Activated T-helper 17 cell treated with anti-CD3 and anti-CD28 coated beads, Interleukin-2, amount 50 U/mL, for 72 hours (primary cell): ENCODE data around the gene SLK. TPM values are rescaled to one million over a fixed set of nuclear protein-coding genes. Genes with fewer than 3 reads are reported as not detected.

ENCODE experiments used
- ATAC-seq: fragments of 150-1000 bp; cut with Tn5 transposase; replicated peaks from 2 replicates; pipeline ENCODE4 v1.10.0; 2021; ENCODE audit warnings: mild to moderate bottlenecking, moderate library complexity
- H3K27ac Mint-ChIP-seq: one replicate; pipeline ENCODE4 v1.8.0; 2022; ENCODE audit warnings: mixed read lengths
- H3K27me3 Mint-ChIP-seq: one replicate; pipeline ENCODE4 v1.8.0; 2022; ENCODE audit warnings: mixed read lengths
- H3K36me3 Mint-ChIP-seq: one replicate; pipeline ENCODE4 v1.8.0; 2022; ENCODE audit warnings: low read depth, mild to moderate bottlenecking, mixed read lengths
- H3K4me1 Mint-ChIP-seq: one replicate; pipeline ENCODE4 v1.8.0; 2022; ENCODE audit warnings: mixed read lengths
- H3K4me3 Mint-ChIP-seq: one replicate; pipeline ENCODE4 v1.8.0; 2022; ENCODE audit warnings: mild to moderate bottlenecking, mixed read lengths
- H3K9me3 Mint-ChIP-seq: one replicate; pipeline ENCODE4 v1.8.0; 2022; ENCODE audit warnings: mixed read lengths
- total RNA-seq, 2 donors: library from RNA; stranded (reverse); gene quantifications; one replicate each; pipeline ENCODE4 v1.2.3, GENCODE V29; 2022

SLK gene
- total RNA-seq, 2 donors from 2014 or later = 23.6 to 26.7 TPM

DNA sequence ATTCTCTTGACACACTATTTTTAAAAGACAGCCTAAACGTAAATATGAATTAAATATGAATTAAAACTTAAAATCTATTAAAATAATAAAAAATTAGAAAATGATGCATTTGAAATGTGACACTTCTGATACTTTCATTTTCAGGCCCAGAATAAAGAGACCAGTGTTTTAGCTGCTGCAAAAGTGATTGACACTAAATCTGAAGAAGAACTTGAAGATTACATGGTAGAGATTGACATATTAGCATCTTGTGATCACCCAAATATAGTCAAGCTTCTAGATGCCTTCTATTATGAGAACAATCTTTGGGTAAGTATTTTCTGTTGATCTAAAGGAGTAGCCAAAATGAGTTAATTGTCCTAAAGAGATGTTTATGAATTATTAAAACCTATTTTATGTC is 23.6 kb downstream of the SLK start:
- Mint-ChIP-seq H3K27ac (no peak overlapping the region), H3K27me3 (no peaks in the 10 kb centered on the region), H3K36me3 (peaks cover 56% of the 10 kb centered on the region), H3K4me3 (no peak overlapping the region), H3K4me1 (peaks cover 21% of the 10 kb centered on the region), H3K9me3 (no peaks in the 10 kb centered on the region)
- ATAC-seq = no peak

DNA sequence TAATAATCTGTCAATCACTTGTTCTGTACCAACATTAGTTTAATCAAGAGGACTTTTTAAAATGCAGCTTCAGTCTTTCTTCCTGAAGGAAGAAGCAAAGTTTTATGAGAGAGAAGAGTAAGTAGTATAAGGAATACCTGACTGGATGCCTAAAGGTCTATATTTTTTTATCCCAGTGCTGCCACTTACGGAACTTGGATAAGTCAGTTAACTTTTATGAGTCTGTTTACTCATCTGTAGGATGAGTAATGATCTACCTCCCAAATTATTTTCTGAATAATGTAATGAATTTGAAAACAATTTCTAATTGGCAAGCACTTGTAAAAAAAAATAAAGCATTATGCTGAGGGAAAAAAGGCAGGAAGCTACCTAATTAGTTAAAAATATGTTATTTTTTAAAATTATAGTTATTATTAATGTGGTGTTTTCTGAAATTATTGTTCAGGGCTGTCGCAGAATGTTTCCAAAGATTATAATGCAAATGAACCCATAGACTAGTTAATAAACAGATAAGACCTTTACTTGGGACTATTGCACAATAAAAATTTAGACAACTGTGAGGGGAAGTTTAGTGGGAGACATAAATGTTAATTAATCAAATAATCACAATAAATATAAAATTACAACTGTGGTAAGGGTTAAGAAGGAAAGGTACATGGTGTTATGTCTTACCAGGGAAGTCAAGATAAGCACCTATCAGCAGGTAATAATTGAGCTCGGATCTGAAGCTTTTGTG is 24.6 kb downstream of the SLK start:
- no peaks in the 10 kb centered on the region for H3K27me3 Mint-ChIP-seq
- H3K9me3 Mint-ChIP-seq = no peaks in the 10 kb centered on the region
- H3K4me1 Mint-ChIP-seq = peaks cover 18% of the 10 kb centered on the region
- no peak for ATAC-seq
- H3K36me3 Mint-ChIP-seq = peaks cover 66% of the 10 kb centered on the region
- no peak overlapping the region for H3K4me3 Mint-ChIP-seq
- H3K27ac Mint-ChIP-seq = no peak overlapping the region

GRCh38 chr10:103995134-103995533 is 28.2 kb downstream of the SLK start:
- no peaks in the 10 kb centered on the region for H3K27me3 Mint-ChIP-seq
- no peaks in the 10 kb centered on the region for H3K9me3 Mint-ChIP-seq
- H3K4me1 Mint-ChIP-seq = peaks cover 16% of the 10 kb centered on the region
- H3K27ac Mint-ChIP-seq = no peak overlapping the region
- ATAC-seq = no peak
- H3K36me3 Mint-ChIP-seq = peaks cover 95% of the 10 kb centered on the region
- no peak overlapping the region for H3K4me3 Mint-ChIP-seq

GRCh38 chr10:103998805-103999204 is 31.9 kb downstream of the SLK start:
- Mint-ChIP-seq H3K4me1 (peaks cover 30% of the 10 kb centered on the region), H3K36me3 (peaks cover 98% of the 10 kb centered on the region), H3K27ac (no peak overlapping the region), H3K27me3 (no peaks in the 10 kb centered on the region), H3K4me3 (no peak overlapping the region), H3K9me3 (no peaks in the 10 kb centered on the region)
- no peak for ATAC-seq

- Mint-ChIP-seq H3K27ac (no peak overlapping the region), H3K4me1 (peaks cover 24% of the 10 kb centered on the region), H3K36me3 (peaks cover 96% of the 10 kb centered on the region), H3K4me3 (no peak overlapping the region), H3K9me3 (no peaks in the 10 kb centered on the region), H3K27me3 (no peaks in the 10 kb centered on the region)
- no peak for ATAC-seq
These were observed 36.0 kb downstream of the SLK start for GRCh38 chr10:104002911-104003310.

DNA sequence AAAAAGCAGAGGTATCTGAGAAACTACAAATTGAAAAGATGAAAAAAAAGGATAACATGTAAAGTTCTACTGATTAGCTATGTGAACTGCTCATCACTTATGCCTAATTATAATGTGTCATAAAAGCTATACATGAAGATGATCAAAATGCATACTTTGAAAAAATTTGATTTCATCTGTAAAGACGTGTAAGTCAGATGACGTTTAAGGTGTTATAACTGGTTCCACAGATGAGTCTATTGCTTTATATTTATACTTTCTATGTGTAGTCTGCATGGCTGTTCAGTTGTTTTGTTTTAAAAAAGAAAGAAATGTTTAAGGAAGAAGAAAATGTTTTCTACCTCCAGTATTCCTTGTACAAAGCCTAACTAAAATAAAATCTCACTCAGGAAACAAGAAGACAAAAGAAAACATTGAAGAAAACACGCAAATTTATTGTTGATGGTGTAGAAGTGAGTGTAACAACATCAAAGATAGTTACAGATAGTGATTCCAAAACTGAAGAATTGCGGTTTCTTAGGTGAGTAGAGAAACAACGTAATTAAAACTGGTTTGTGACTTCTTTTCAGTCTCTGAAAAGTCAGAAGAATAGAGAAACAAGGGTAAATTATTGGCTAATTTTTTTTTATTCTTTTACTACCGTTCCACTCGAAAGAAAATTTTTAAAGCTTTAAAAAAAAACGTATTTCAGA is 38.4 kb downstream of the SLK start:
- peaks cover 98% of the 10 kb centered on the region for H3K36me3 Mint-ChIP-seq
- H3K4me3 Mint-ChIP-seq = peak overlapping the region; percentile 29
- H3K4me1 Mint-ChIP-seq = peaks cover 24% of the 10 kb centered on the region
- H3K27me3 Mint-ChIP-seq = no peaks in the 10 kb centered on the region
- H3K9me3 Mint-ChIP-seq = no peaks in the 10 kb centered on the region
- peak overlapping the region; percentile 73 for H3K27ac Mint-ChIP-seq
- ATAC-seq = peak; percentile 89

- H3K9me3 Mint-ChIP-seq = no peaks in the 10 kb centered on the region
- no peaks in the 10 kb centered on the region for H3K4me1 Mint-ChIP-seq
- peaks cover 76% of the 10 kb centered on the region for H3K36me3 Mint-ChIP-seq
- H3K27me3 Mint-ChIP-seq = no peaks in the 10 kb centered on the region
- H3K27ac Mint-ChIP-seq = no peak overlapping the region
- no peak overlapping the region for H3K4me3 Mint-ChIP-seq
- no peak for ATAC-seq
These were observed 45.0 kb downstream of the SLK start for GRCh38 chr10:104011904-104012303.

DNA sequence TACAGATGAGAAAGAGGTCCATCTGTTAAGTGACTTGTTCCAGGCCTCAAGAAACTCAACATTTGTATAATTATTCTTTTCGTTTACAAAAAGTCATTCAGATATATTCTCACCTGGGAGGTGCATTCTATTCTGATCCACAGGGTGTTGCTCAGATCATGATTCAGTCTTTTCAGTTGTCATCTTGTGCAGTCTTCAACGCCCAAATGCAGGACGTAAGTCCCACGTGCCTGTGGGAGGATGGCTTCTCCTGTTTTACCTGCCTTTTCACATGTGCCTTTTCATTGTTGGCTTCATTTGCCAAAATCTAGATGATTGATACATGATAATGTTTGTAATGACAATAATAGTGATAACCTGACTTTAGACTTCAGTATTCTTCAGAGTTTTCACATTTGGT is 46.5 kb downstream of the SLK start:
- Mint-ChIP-seq H3K9me3 (no peaks in the 10 kb centered on the region), H3K4me1 (no peaks in the 10 kb centered on the region), H3K36me3 (peaks cover 78% of the 10 kb centered on the region), H3K4me3 (no peak overlapping the region), H3K27ac (no peak overlapping the region), H3K27me3 (no peaks in the 10 kb centered on the region)
- no peak for ATAC-seq

DNA sequence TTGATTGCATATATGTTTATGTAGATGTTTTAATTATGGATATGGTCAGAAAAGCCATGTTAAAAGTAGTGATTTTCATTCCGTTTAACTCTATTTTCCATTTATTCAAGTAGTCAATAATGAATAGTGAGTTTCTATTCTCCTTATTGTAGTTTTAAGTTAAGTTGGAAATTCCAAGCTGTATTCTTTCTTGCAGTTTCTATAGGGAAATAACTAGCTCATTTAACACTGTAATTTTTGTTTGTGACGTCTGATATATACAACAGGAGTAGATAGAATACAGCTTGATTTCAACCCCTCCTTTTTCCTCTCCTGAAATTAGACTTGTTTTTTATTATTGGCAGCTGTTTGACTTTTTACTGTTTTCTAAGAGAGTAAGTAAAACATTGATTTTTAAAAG is 47.2 kb downstream of the SLK start:
- ATAC-seq = no peak
- Mint-ChIP-seq H3K27ac (no peak overlapping the region), H3K27me3 (no peaks in the 10 kb centered on the region), H3K36me3 (peaks cover 78% of the 10 kb centered on the region), H3K4me1 (no peaks in the 10 kb centered on the region), H3K4me3 (no peak overlapping the region), H3K9me3 (no peaks in the 10 kb centered on the region)

DNA sequence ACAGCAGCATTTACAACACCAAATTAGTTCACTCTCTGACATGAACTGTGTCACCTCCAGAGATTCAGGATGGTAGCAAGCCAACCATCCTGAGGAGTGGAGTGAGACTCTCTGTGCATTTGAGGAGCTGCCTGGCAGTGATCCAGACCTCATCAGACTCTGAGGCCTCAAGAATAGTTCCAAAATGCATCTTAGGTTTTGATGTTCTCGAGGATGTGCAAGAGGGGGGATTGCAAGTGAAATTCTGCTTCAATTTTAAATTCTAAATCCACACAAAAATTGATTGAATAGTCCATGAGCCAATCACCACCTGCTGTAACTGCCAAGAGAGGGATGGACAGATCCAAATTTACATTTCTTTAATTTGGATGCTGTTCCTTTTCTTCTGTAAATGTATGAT is 49.7 kb downstream of the SLK start:
- peaks cover 82% of the 10 kb centered on the region for H3K36me3 Mint-ChIP-seq
- H3K4me3 Mint-ChIP-seq = no peak overlapping the region
- no peak for ATAC-seq
- no peak overlapping the region for H3K27ac Mint-ChIP-seq
- no peaks in the 10 kb centered on the region for H3K4me1 Mint-ChIP-seq
- no peaks in the 10 kb centered on the region for H3K27me3 Mint-ChIP-seq
- no peaks in the 10 kb centered on the region for H3K9me3 Mint-ChIP-seq

- no peak for ATAC-seq
- Mint-ChIP-seq H3K36me3 (peaks cover 88% of the 10 kb centered on the region), H3K4me3 (no peak overlapping the region), H3K4me1 (no peaks in the 10 kb centered on the region), H3K27ac (no peak overlapping the region), H3K27me3 (no peaks in the 10 kb centered on the region), H3K9me3 (no peaks in the 10 kb centered on the region)
These were observed 51.5 kb downstream of the SLK start for GRCh38 chr10:104018471-104018870.

DNA sequence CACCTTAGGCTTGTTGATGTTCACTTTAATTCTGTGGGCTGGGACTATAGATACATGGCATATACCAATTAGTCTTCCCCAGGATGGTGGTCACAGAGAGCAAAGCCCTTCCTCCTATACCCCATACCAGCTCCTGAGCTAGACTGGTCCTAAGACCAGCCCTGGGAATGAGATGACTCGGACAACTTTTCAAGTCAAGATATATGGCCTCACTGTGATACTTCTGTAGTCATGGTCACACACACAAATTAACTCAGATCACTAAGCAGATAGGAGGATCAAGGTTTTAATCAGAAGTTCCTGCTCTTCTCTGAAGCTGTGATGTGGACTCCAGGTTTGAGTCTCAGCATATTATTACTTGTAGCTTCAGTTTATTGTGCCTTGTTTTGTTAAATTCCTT is 53.1 kb downstream of the SLK start:
- Mint-ChIP-seq H3K9me3 (no peaks in the 10 kb centered on the region), H3K4me1 (no peaks in the 10 kb centered on the region), H3K27ac (no peak overlapping the region), H3K27me3 (no peaks in the 10 kb centered on the region), H3K4me3 (no peak overlapping the region), H3K36me3 (peaks cover 96% of the 10 kb centered on the region)
- ATAC-seq = peak; percentile 38

DNA sequence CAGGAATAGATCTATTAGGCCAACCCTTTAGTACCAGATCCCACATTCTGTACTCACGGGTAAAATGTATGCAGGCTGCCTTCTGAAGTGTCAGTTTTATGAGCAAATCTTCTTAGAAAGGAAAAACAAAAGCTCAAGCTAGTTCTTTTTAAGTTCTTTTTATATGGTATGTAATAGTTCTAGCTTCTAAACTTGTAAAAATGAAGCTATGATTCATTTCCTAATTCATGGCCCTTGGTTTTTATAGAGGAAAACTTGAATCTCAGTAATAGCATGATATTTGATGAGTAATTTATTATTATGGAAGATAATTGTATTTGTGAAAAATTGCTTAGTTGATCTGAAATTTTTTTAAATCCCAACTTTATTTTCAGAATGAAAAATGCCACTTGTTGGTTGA is 54.3 kb downstream of the SLK start:
- Mint-ChIP-seq H3K4me1 (no peaks in the 10 kb centered on the region), H3K36me3 (peaks cover 98% of the 10 kb centered on the region)

GRCh38 chr10:104022026-104022425 is 55.1 kb downstream of the SLK start:
- Mint-ChIP-seq H3K36me3 (peaks cover 99% of the 10 kb centered on the region), H3K27me3 (no peaks in the 10 kb centered on the region), H3K4me1 (no peaks in the 10 kb centered on the region), H3K27ac (no peak overlapping the region), H3K9me3 (no peaks in the 10 kb centered on the region), H3K4me3 (no peak overlapping the region)
- no peak for ATAC-seq

More for the DNA sequence above, 54.3 kb downstream of the SLK start:
- H3K27me3 Mint-ChIP-seq = no peaks in the 10 kb centered on the region
- ATAC-seq = no peak
- H3K4me3 Mint-ChIP-seq = no peak overlapping the region
- H3K9me3 Mint-ChIP-seq = no peaks in the 10 kb centered on the region
- peak overlapping the region; percentile 1 for H3K27ac Mint-ChIP-seq

- H3K36me3 Mint-ChIP-seq = peaks cover 91% of the 10 kb centered on the region
These were observed 58.6 kb downstream of the SLK start for GRCh38 chr10:104025524-104025923.

More at GRCh38 chr10:104025524-104025923, 58.6 kb downstream of the SLK start:
- Mint-ChIP-seq H3K4me1 (no peaks in the 10 kb centered on the region), H3K9me3 (no peaks in the 10 kb centered on the region), H3K4me3 (no peak overlapping the region), H3K27me3 (no peaks in the 10 kb centered on the region), H3K27ac (no peak overlapping the region)
- ATAC-seq = no peak
